ENCODE measurements around the gene ADRA2C.

The ADRA2C gene

DNA sequence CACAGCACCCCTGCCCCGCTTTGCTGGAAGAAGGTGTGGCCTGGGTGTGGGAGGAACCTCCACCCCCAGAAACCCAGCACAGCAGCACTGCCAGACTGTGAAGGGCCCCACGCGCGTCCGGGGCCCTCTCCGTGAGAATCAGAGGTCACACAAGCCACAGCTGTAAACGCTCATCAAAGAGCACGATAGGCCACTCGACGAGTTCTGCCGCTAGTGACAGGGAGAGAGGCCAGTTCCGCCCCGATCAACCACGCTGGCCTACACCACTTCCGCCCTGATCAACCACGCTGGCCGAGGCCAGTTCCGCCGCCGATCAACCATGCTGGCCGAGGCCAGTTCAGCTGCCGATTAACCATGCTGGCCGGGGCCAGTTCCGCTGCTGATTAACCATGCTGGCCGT lies 25.9 kb upstream of the ADRA2C start:
- no peak for DNase-seq (ENCODE audit: low read depth in 1 of 2, low spot score in 1 of 2)
- no peak for TF ChIP-seq JUND (IDR thresholded peaks at IDR 0.05; ENCODE audit: low read depth)
- in situ Hi-C loops (cut with HindIII; ENCODE audit: low pct_unique_long_range_greater_than_20kb, low sequenced_read_pairs): no loop called here

- in situ Hi-C loops (cut with HindIII; ENCODE audit: low pct_unique_long_range_greater_than_20kb, low sequenced_read_pairs): no loop called here
- DNase-seq (ENCODE audit: low read depth in 1 of 2, low spot score in 1 of 2): no peak
- no peak for TF ChIP-seq JUND (IDR thresholded peaks at IDR 0.05; ENCODE audit: low read depth)
Observed at GRCh38 chr4:3741217-3742011, 24.8 kb upstream of the ADRA2C start.

- no peak for DNase-seq (ENCODE audit: low read depth in 1 of 2, low spot score in 1 of 2)
- no peak for TF ChIP-seq JUND (IDR thresholded peaks at IDR 0.05; ENCODE audit: low read depth)
- in situ Hi-C loops (cut with HindIII; ENCODE audit: low pct_unique_long_range_greater_than_20kb, low sequenced_read_pairs): no loop called here
Observed at GRCh38 chr4:3742610-3743009, 23.6 kb upstream of the ADRA2C start.

GRCh38 chr4:3744232-3744631 lies 22.0 kb upstream of the ADRA2C start:
- TF ChIP-seq JUND (IDR thresholded peaks at IDR 0.05; ENCODE audit: low read depth): no peak
- in situ Hi-C loops (cut with HindIII; ENCODE audit: low pct_unique_long_range_greater_than_20kb, low sequenced_read_pairs): no loop called here
- no peak for DNase-seq (ENCODE audit: low read depth in 1 of 2, low spot score in 1 of 2)

- no peak for TF ChIP-seq JUND (IDR thresholded peaks at IDR 0.05; ENCODE audit: low read depth)
- DNase-seq (ENCODE audit: low read depth in 1 of 2, low spot score in 1 of 2): no peak
- in situ Hi-C loops (cut with HindIII; ENCODE audit: low pct_unique_long_range_greater_than_20kb, low sequenced_read_pairs): no loop called here
Observed at GRCh38 chr4:3744901-3745300, 21.3 kb upstream of the ADRA2C start.

- peak; percentile 74 to 90 for DNase-seq (ENCODE audit: low read depth in 1 of 2, low spot score in 1 of 2)
- TF ChIP-seq JUND (IDR thresholded peaks at IDR 0.05; ENCODE audit: low read depth): no peak
Observed at GRCh38 chr4:3745886-3746656, 20.1 kb upstream of the ADRA2C start.

DNA sequence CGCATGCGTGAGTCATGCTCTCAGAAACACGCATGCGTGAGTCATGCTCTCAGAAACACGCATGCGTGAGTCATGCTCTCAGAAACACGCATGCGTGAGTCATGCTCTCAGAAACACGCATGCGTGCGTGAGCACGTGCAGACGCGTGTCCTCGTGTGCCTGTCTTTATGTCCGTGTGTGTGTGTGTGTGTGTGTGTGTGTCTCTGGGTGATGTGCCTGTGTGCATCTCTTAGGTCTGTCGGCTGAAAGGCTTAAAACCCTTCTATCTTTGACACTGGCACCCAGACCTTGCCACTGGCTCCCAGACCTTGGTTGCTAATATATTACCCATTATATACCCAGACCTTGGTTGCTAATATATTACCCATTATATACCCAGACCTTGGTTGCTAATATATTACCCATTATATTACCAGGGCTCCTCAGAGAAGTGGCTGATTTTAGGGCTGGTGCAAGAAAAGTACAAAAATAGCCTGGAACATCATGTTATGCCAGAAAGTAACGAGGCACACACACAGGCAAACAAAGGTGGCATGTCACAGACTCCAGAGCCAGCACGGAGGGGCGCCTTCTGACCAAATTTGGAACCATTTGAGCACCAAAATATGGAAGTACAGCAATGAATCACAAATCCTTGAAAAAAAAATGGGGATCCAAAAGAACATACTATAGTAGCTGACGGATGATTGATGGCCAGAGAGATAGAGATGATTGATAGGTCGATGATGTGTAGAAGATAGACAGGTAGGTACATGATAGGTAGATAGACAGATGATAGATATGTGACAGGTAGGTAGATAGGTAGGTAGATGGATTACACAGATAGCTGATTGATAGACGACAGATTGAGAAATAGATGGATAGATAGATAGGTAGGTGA lies 19.2 kb upstream of the ADRA2C start:
- TF ChIP-seq JUND (IDR thresholded peaks at IDR 0.05; ENCODE audit: low read depth): no peak
- DNase-seq (ENCODE audit: low read depth in 1 of 2, low spot score in 1 of 2): peak in 1 of 2 experiments; percentile 83
- in situ Hi-C loops (cut with HindIII; ENCODE audit: low pct_unique_long_range_greater_than_20kb, low sequenced_read_pairs): no loop called here

More at GRCh38 chr4:3745886-3746656, 20.1 kb upstream of the ADRA2C start:
- in situ Hi-C loops (cut with HindIII; ENCODE audit: low pct_unique_long_range_greater_than_20kb, low sequenced_read_pairs): no loop called here

GRCh38 chr4:3747581-3747904 lies 18.6 kb upstream of the ADRA2C start:
- no peak for TF ChIP-seq JUND (IDR thresholded peaks at IDR 0.05; ENCODE audit: low read depth)
- in situ Hi-C loops (cut with HindIII; ENCODE audit: low pct_unique_long_range_greater_than_20kb, low sequenced_read_pairs): no loop called here
- DNase-seq (ENCODE audit: low read depth in 1 of 2, low spot score in 1 of 2): peak in 1 of 2 experiments; percentile 20

- no peak for TF ChIP-seq JUND (IDR thresholded peaks at IDR 0.05; ENCODE audit: low read depth)
- in situ Hi-C loops (cut with HindIII; ENCODE audit: low pct_unique_long_range_greater_than_20kb, low sequenced_read_pairs): no loop called here
- DNase-seq (ENCODE audit: low read depth in 1 of 2, low spot score in 1 of 2): no peak
Observed at GRCh38 chr4:3748136-3748898, 17.9 kb upstream of the ADRA2C start.

DNA sequence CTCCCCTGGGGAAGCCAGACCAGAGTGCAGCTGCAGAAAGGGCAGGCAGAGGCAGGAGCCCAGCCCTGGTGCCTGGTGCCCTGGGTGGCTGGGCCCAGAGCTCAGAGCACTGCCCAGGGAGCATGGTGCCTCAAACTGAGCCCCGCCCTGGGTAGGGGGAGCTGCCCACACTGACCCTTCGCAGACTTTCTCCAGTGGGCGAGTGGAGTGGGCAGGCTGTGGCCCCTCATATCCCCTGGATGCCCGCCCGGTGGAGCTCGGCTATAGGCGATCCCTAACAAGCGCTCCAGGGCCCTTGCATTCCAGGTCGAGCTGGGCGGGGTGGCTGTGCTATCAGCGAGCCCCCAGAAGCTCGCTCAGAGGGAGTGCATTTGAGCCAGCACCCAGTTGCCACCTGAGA lies 17.1 kb upstream of the ADRA2C start:
- in situ Hi-C loops (cut with HindIII; ENCODE audit: low pct_unique_long_range_greater_than_20kb, low sequenced_read_pairs): no loop called here
- no peak for DNase-seq (ENCODE audit: low read depth in 1 of 2, low spot score in 1 of 2)
- TF ChIP-seq JUND (IDR thresholded peaks at IDR 0.05; ENCODE audit: low read depth): no peak

- in situ Hi-C loops (cut with HindIII; ENCODE audit: low pct_unique_long_range_greater_than_20kb, low sequenced_read_pairs): no loop called here
- DNase-seq (ENCODE audit: low read depth in 1 of 2, low spot score in 1 of 2): no peak
- TF ChIP-seq JUND (IDR thresholded peaks at IDR 0.05; ENCODE audit: low read depth): no peak
Observed at GRCh38 chr4:3750334-3750733, 15.9 kb upstream of the ADRA2C start.

DNA sequence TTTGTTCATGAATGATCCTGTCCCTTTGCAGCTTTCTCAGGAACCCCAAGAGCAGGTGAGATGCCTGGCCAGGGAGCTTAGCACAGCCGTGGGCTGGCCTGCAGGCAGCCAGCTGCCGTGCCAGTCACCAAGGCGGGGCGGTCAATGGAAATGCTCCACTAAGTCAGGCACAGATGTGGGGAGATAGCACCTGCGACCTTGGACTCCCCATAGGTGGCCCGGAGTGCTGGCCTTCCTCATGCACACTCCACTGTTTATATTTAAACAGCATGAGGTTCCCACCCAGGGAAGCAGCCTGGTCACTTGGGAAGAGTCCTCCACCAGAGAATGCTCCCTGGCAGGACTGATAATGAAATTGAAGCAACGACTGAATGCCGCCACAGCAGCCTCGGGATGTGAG lies 14.2 kb upstream of the ADRA2C start:
- DNase-seq (ENCODE audit: low read depth in 1 of 2, low spot score in 1 of 2): no peak
- no peak for TF ChIP-seq JUND (IDR thresholded peaks at IDR 0.05; ENCODE audit: low read depth)
- in situ Hi-C loops (cut with HindIII; ENCODE audit: low pct_unique_long_range_greater_than_20kb, low sequenced_read_pairs): no loop called here

Measured in T47D (cell line).